Measurements from ENCODE around the gene ACAP3. TPM values are rescaled to one million over a fixed set of nuclear protein-coding genes. Genes with fewer than 3 reads are reported as not detected.

Gene ACAP3
- total and polyA plus RNA-seq, 2 experiments from 2014 or later = 59.1 to 63.6 TPM

GRCh38 chr1:1349256-1350012, 41.7 kb upstream of the ACAP3 start, which contains the start of gene DVL1:
Gene DVL1 (minus strand): TSS chr1:1349418. CDS start chr1:1349065, 353 bp downstream.
- Histone ChIP-seq H3K27ac (peak within 1 kb of the TSS; percentile 98), H3K4me1 (ENCODE audit: low read depth) (peaks cover 5% of the 10 kb centered on the region), H3K36me3 (no peaks in the 10 kb centered on the region), H3K9me3 (ENCODE audit: low read depth) (no peaks in the 10 kb centered on the region), H3K4me3 (peak within 1 kb of the TSS; percentile 99), H3K27me3 (peaks cover 1% of the 10 kb centered on the region)
- TF ChIP-seq CTCF (IDR thresholded peaks at IDR 0.05; ENCODE audit: low read depth, low read length) = peak; percentile 45
- DNase-seq (ENCODE audit: low read depth in 1 of 2, low spot score in 1 of 2) = peak; percentile 71 to 81

- peak; percentile 54 to 66 for DNase-seq (ENCODE audit: low read depth in 1 of 2, low spot score in 1 of 2)
- no peak for TF ChIP-seq CTCF (IDR thresholded peaks at IDR 0.05; ENCODE audit: low read depth, low read length)
- Histone ChIP-seq H3K4me1 (ENCODE audit: low read depth) (peaks cover 5% of the 10 kb centered on the region), H3K9me3 (ENCODE audit: low read depth) (no peaks in the 10 kb centered on the region), H3K36me3 (no peaks in the 10 kb centered on the region), H3K27me3 (no peaks in the 10 kb centered on the region), H3K27ac (peak overlapping the region; percentile 15), H3K4me3 (peak overlapping the region; percentile 67)
Measured at GRCh38 chr1:1348420-1349255, 40.9 kb upstream of the ACAP3 start.

GRCh38 chr1:1347663-1348419, 40.1 kb upstream of the ACAP3 start:
- Histone ChIP-seq H3K27me3 (no peaks in the 10 kb centered on the region), H3K36me3 (no peaks in the 10 kb centered on the region), H3K27ac (peak overlapping the region; percentile 15), H3K4me1 (ENCODE audit: low read depth) (peaks cover 5% of the 10 kb centered on the region), H3K4me3 (peak overlapping the region; percentile 67), H3K9me3 (ENCODE audit: low read depth) (no peaks in the 10 kb centered on the region)
- TF ChIP-seq CTCF (IDR thresholded peaks at IDR 0.05; ENCODE audit: low read depth, low read length) = no peak
- peak in 1 of 2 donors; percentile 74 for DNase-seq (ENCODE audit: low read depth in 1 of 2, low spot score in 1 of 2)

GRCh38 chr1:1347026-1347595, 39.4 kb upstream of the ACAP3 start:
- Histone ChIP-seq H3K4me1 (ENCODE audit: low read depth) (peaks cover 5% of the 10 kb centered on the region), H3K9me3 (ENCODE audit: low read depth) (no peaks in the 10 kb centered on the region), H3K4me3 (no peak overlapping the region), H3K27me3 (no peaks in the 10 kb centered on the region), H3K36me3 (no peaks in the 10 kb centered on the region), H3K27ac (no peak overlapping the region)
- no peak for TF ChIP-seq CTCF (IDR thresholded peaks at IDR 0.05; ENCODE audit: low read depth, low read length)
- DNase-seq (ENCODE audit: low read depth in 1 of 2, low spot score in 1 of 2) = no peak

- Histone ChIP-seq H3K27ac (no peak overlapping the region), H3K4me3 (no peak overlapping the region), H3K27me3 (no peaks in the 10 kb centered on the region), H3K9me3 (ENCODE audit: low read depth) (no peaks in the 10 kb centered on the region), H3K36me3 (no peaks in the 10 kb centered on the region), H3K4me1 (ENCODE audit: low read depth) (peaks cover under 1% of the 10 kb centered on the region)
- TF ChIP-seq CTCF (IDR thresholded peaks at IDR 0.05; ENCODE audit: low read depth, low read length) = no peak
- no peak for DNase-seq (ENCODE audit: low read depth in 1 of 2, low spot score in 1 of 2)
Measured at GRCh38 chr1:1346501-1346890, 38.8 kb upstream of the ACAP3 start.

All from cardiac muscle cell (in vitro differentiated cells and primary cell).